ENCODE results near the gene SLC38A4. TPM values are rescaled to one million over a fixed set of nuclear protein-coding genes. Genes with fewer than 3 reads are reported as not detected.

Gene SLC38A4
- total RNA-seq, 1 donor from 2014 or later, result 9.4 TPM

GRCh38 chr12:46774322-46774633 lies 51.5 kb downstream of the SLC38A4 start:
- no peaks in the 10 kb centered on the region for H3K36me3 Mint-ChIP-seq (ENCODE audit: insufficient read depth)
- DNase-seq (ENCODE audit: low spot score, unreplicated experiment), result no peak
- no peak overlapping the region for H3K4me3 Mint-ChIP-seq (ENCODE audit: low read depth)
- no peak for TF ChIP-seq CTCF (IDR thresholded peaks at IDR 0.05; ENCODE audit: unreplicated experiment)
- H3K9me3 Mint-ChIP-seq (ENCODE audit: low read depth), result no peaks in the 10 kb centered on the region
- peak overlapping the region; percentile 34 for H3K27ac Mint-ChIP-seq
- peaks cover 41% of the 10 kb centered on the region for H3K4me1 Mint-ChIP-seq (ENCODE audit: low read depth)
- H3K27me3 Mint-ChIP-seq, result no peaks in the 10 kb centered on the region

- H3K36me3 Mint-ChIP-seq (ENCODE audit: insufficient read depth), result no peaks in the 10 kb centered on the region
- no peak overlapping the region for H3K27ac Mint-ChIP-seq
- no peaks in the 10 kb centered on the region for H3K9me3 Mint-ChIP-seq (ENCODE audit: low read depth)
- H3K4me1 Mint-ChIP-seq (ENCODE audit: low read depth), result peaks cover 43% of the 10 kb centered on the region
- TF ChIP-seq CTCF (IDR thresholded peaks at IDR 0.05; ENCODE audit: unreplicated experiment), result no peak
- no peak for DNase-seq (ENCODE audit: low spot score, unreplicated experiment)
- H3K27me3 Mint-ChIP-seq, result no peaks in the 10 kb centered on the region
- no peak overlapping the region for H3K4me3 Mint-ChIP-seq (ENCODE audit: low read depth)
These were observed 52.0 kb downstream of the SLC38A4 start for GRCh38 chr12:46773586-46774321.

- DNase-seq (ENCODE audit: low spot score, unreplicated experiment), result no peak
- Mint-ChIP-seq H3K4me3 (ENCODE audit: low read depth) (no peak overlapping the region), H3K27me3 (no peaks in the 10 kb centered on the region), H3K27ac (peak overlapping the region; percentile 65), H3K4me1 (ENCODE audit: low read depth) (peaks cover 48% of the 10 kb centered on the region), H3K9me3 (ENCODE audit: low read depth) (no peaks in the 10 kb centered on the region), H3K36me3 (ENCODE audit: insufficient read depth) (no peaks in the 10 kb centered on the region)
- TF ChIP-seq CTCF (IDR thresholded peaks at IDR 0.05; ENCODE audit: unreplicated experiment), result no peak
These were observed 54.4 kb downstream of the SLC38A4 start for GRCh38 chr12:46771268-46771827.

GRCh38 chr12:46770501-46771183 lies 55.2 kb downstream of the SLC38A4 start:
- H3K4me1 Mint-ChIP-seq (ENCODE audit: low read depth), result peaks cover 45% of the 10 kb centered on the region

More at GRCh38 chr12:46770501-46771183, 55.2 kb downstream of the SLC38A4 start:
- no peak for DNase-seq (ENCODE audit: low spot score, unreplicated experiment)
- no peak for TF ChIP-seq CTCF (IDR thresholded peaks at IDR 0.05; ENCODE audit: unreplicated experiment)
- Mint-ChIP-seq H3K27me3 (no peaks in the 10 kb centered on the region), H3K9me3 (ENCODE audit: low read depth) (no peaks in the 10 kb centered on the region), H3K36me3 (ENCODE audit: insufficient read depth) (no peaks in the 10 kb centered on the region), H3K4me3 (ENCODE audit: low read depth) (no peak overlapping the region), H3K27ac (peak overlapping the region; percentile 83)

Data from progenitor cell of endocrine pancreas (in vitro differentiated cells).